Chondrocyte (in vitro differentiated cells): ENCODE data around the gene TMEM130. TPM values are rescaled to one million over a fixed set of nuclear protein-coding genes. Genes with fewer than 3 reads are reported as not detected.
A peak's percentile ranks its signal among the peaks of the same experiment; 100 is the strongest.

ENCODE experiments used
- DNase-seq: peaks from one replicate; pipeline ENCODE4 v3.0.0; 2021; ENCODE audit warnings: mixed read lengths, low spot score
- H3K27ac Mint-ChIP-seq: one replicate; pipeline ENCODE4 v1.8.0; 2021; ENCODE audit warnings: mild to moderate bottlenecking, moderate library complexity, mixed read lengths; ENCODE audit not compliant: unreplicated experiment
- H3K27me3 Mint-ChIP-seq: 2 replicates; pipeline ENCODE4 v1.8.0; 2021; ENCODE audit warnings: low read depth, mixed read lengths
- H3K36me3 Mint-ChIP-seq: 2 replicates; pipeline ENCODE4 v1.8.0; 2021; ENCODE audit warnings: low read depth, mixed read lengths
- H3K4me1 Mint-ChIP-seq: 2 replicates; pipeline ENCODE4 v1.8.0; 2021; ENCODE audit warnings: low read depth, mild to moderate bottlenecking, mixed read lengths
- H3K4me3 Mint-ChIP-seq: one replicate; pipeline ENCODE4 v1.8.0; 2021; ENCODE audit warnings: mild to moderate bottlenecking, moderate library complexity, mixed read lengths; ENCODE audit not compliant: unreplicated experiment
- H3K9me3 Mint-ChIP-seq: 2 replicates; pipeline ENCODE4 v1.8.0; 2021; ENCODE audit warnings: low read depth, mixed read lengths
- CTCF ChIP-seq: fragments of 200-600 bp; sonication (generic); IDR thresholded peaks from 2 replicates; pipeline ENCODE4 v1.5.0; 2021; ENCODE audit warnings: antibody characterized with exemption, mild to moderate bottlenecking, moderate library complexity
- total RNA-seq: library from RNA; stranded (reverse); gene quantifications from 3 replicates; pipeline ENCODE4 v1.2.1, GENCODE V29; 2021

Gene TMEM130
- total RNA-seq, 1 donor from 2014 or later = 19.7 TPM

GRCh38 chr7:98808751-98809460 lies 60.9 kb downstream of the TMEM130 start:
- H3K27me3 Mint-ChIP-seq = peaks cover 4% of the 10 kb centered on the region
- H3K4me3 Mint-ChIP-seq = no peak overlapping the region
- peaks cover 8% of the 10 kb centered on the region for H3K4me1 Mint-ChIP-seq
- H3K9me3 Mint-ChIP-seq = no peaks in the 10 kb centered on the region
- H3K36me3 Mint-ChIP-seq = no peaks in the 10 kb centered on the region
- TF ChIP-seq CTCF = no peak
- DNase-seq = no peak
- no peak overlapping the region for H3K27ac Mint-ChIP-seq

- Mint-ChIP-seq H3K27ac (no peak overlapping the region), H3K9me3 (no peaks in the 10 kb centered on the region), H3K4me1 (peaks cover 11% of the 10 kb centered on the region), H3K27me3 (no peaks in the 10 kb centered on the region), H3K36me3 (no peaks in the 10 kb centered on the region), H3K4me3 (no peak overlapping the region)
- no peak for DNase-seq
- no peak for TF ChIP-seq CTCF
Measured at GRCh38 chr7:98807068-98808048, 62.5 kb downstream of the TMEM130 start.

- Mint-ChIP-seq H3K4me1 (peaks cover 13% of the 10 kb centered on the region), H3K9me3 (peaks cover 2% of the 10 kb centered on the region), H3K4me3 (no peak overlapping the region), H3K27me3 (no peaks in the 10 kb centered on the region), H3K27ac (no peak overlapping the region), H3K36me3 (no peaks in the 10 kb centered on the region)
- DNase-seq = no peak
- no peak for TF ChIP-seq CTCF
Measured at GRCh38 chr7:98805956-98806838, 63.6 kb downstream of the TMEM130 start.

- Mint-ChIP-seq H3K27me3 (no peaks in the 10 kb centered on the region), H3K4me1 (peaks cover 5% of the 10 kb centered on the region), H3K9me3 (peaks cover 17% of the 10 kb centered on the region), H3K4me3 (no peak overlapping the region), H3K36me3 (no peaks in the 10 kb centered on the region), H3K27ac (peak overlapping the region; percentile 17)
- no peak for DNase-seq
- TF ChIP-seq CTCF = no peak
Measured at GRCh38 chr7:98802781-98803110, 67.1 kb downstream of the TMEM130 start.
